Erythroblast (primary cell): ENCODE data around the gene C2orf80.

Experiments
- GATA1 ChIP-seq: IDR thresholded peaks from 2 replicates; pipeline ENCODE4 v1.6.1; 2011; ENCODE audit warnings: low read depth, mild to moderate bottlenecking, control low read depth, low read length, moderate library complexity
- POLR2A ChIP-seq: IDR thresholded peaks from 2 replicates; pipeline ENCODE4 v1.6.1; 2011; ENCODE audit warnings: mild to moderate bottlenecking, low read length

DNA sequence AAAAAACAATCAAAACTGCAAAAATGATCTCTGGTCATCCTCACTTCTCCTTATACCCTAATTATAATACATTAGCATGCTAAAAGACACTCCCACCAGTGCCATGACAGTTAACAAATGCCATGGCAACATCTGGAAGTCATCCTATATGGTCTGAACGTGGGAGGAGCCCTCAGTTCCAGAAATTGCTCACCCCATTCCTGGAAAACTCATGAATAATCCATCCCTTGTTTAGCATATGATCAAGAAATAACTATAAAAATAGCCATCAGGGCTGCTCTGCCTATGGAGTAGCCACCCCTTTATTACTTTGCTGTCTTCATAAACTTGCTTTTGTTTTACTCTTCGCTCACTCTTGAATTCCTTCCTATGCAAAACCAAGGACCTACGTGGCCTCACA, 5.7 kb upstream of the C2orf80 start:
- TF ChIP-seq POLR2A (no peak), GATA1 (no peak)
